B cell (primary cell): Measurements from ENCODE around the gene MIPEP. TPM values are rescaled to one million over a fixed set of nuclear protein-coding genes. Genes with fewer than 3 reads are reported as not detected.

ENCODE experiments used
- ATAC-seq: fragments of 200-7000 bp; cut with Tn5 transposase; one replicate; pipeline ENCODE4 v1.10.0; 2021; ENCODE audit warnings: low read depth, mild to moderate bottlenecking, moderate number of reproducible peaks, moderate library complexity
- CTCF ChIA-PET: fragments of 350-600 bp; sonication (Branson Sonifier 250); formaldehyde crosslinking; loops from one replicate; lab custom pipeline; 2021; ENCODE audit warnings: antibody characterized with exemption, inconsistent platforms; lab: Charles Lee
- POLR2A ChIA-PET: fragments of 350-600 bp; sonication (Branson Sonifier 250); formaldehyde crosslinking; loops from one replicate; lab custom pipeline; 2021; ENCODE audit warnings: antibody characterized with exemption; lab: Charles Lee
- DNase-seq: peaks from one replicate; pipeline ENCODE4 v3.0.0; 2013
- H2AFZ ChIP-seq: 2 replicates; pipeline ENCODE4 v1.6.1; 2012; ENCODE audit warnings: mild to moderate bottlenecking, low read depth, low read length; ENCODE audit not compliant: insufficient read depth, poor library complexity, severe bottlenecking
- H3K27ac ChIP-seq, 2 donors: 1 replicate in 1 of 2; 2 replicates in 1 of 2; pipeline ENCODE4 v1.5.1; 2012 to 2013; ENCODE audit warnings: low read length in 2 of 2, mild to moderate bottlenecking in 2 of 2, moderate library complexity in 1 of 2
- H3K27me3 ChIP-seq, 4 experiments: fragments of 200-600 bp in 1 of 4; sonication (generic) in 1 of 4; replicated peaks in 1 of 4; 1 replicate in 2 of 4; 2 replicates in 2 of 4; pipeline versions ENCODE4 v1.6.1 to v1.7.0; 2013 to 2016; ENCODE audit warnings: low read length in 3 of 4, mild to moderate bottlenecking in 2 of 4, mixed read lengths in 1 of 4, moderate library complexity in 1 of 4; ENCODE audit not compliant: insufficient read depth in 4 of 4, control insufficient read depth in 3 of 4; ENCODE audit errors: control extremely low read depth in 1 of 4
- H3K36me3 ChIP-seq, 2 experiments: replicated peaks in 1 of 2; 1 replicate in 1 of 2; 2 replicates in 1 of 2; pipeline versions ENCODE4 v1.6.1 to v1.7.1; 2013; ENCODE audit warnings: low read length in 1 of 2; ENCODE audit not compliant: insufficient read depth in 2 of 2, control insufficient read depth in 1 of 2; ENCODE audit errors: control extremely low read depth in 1 of 2, extremely low read depth in 1 of 2
- H3K4me1 ChIP-seq, 2 donors: fragments of 200-600 bp in 1 of 2; sonication (generic) in 1 of 2; 1 replicate in 1 of 2; 2 replicates in 1 of 2; pipeline versions ENCODE4 v1.5.1 to v1.6.1; 2013 to 2017; ENCODE audit warnings: low read length in 2 of 2; ENCODE audit not compliant: control insufficient read depth in 2 of 2, insufficient read depth in 2 of 2
- H3K4me2 ChIP-seq: replicated peaks from 2 replicates; pipeline ENCODE3; 2012; ENCODE audit warnings: mild to moderate bottlenecking, low read depth, low read length; ENCODE audit not compliant: poor library complexity, severe bottlenecking
- H3K4me3 ChIP-seq, 5 experiments: fragments of 200-600 bp in 1 of 5; sonication (generic) in 1 of 5; 1 replicate in 3 of 5; 2 replicates in 2 of 5; pipeline versions ENCODE4 v1.5.1 to v1.7.0; 2011 to 2016; ENCODE audit warnings: low read length in 4 of 5, mild to moderate bottlenecking in 4 of 5, low read depth in 2 of 5, control low read depth in 1 of 5, moderate library complexity in 1 of 5; ENCODE audit not compliant: insufficient read depth in 1 of 5; ENCODE audit errors: control extremely low read depth in 1 of 5, extremely low read depth in 1 of 5
- H3K79me2 ChIP-seq: fragments of 200-600 bp; sonication (generic); one replicate; pipeline ENCODE4 v1.6.0; 2016; ENCODE audit warnings: low read length; ENCODE audit not compliant: control insufficient read depth, insufficient read depth
- H3K9ac ChIP-seq: fragments of 200-600 bp; sonication (generic); 2 replicates; pipeline ENCODE4 v1.6.1; 2017; ENCODE audit warnings: mild to moderate bottlenecking, low read length, moderate library complexity
- H3K9me3 ChIP-seq, 3 donors: one replicate each; pipeline versions ENCODE4 v1.6.1 to v1.7.1; 2013; ENCODE audit warnings: low read length in 2 of 3; ENCODE audit not compliant: control insufficient read depth in 2 of 3, insufficient read depth in 1 of 3; ENCODE audit errors: control extremely low read depth in 1 of 3
- H4K20me1 ChIP-seq: 2 replicates; pipeline ENCODE4 v1.6.0; 2012; ENCODE audit warnings: mild to moderate bottlenecking, low read length; ENCODE audit not compliant: insufficient read depth, control insufficient read depth, poor library complexity, severe bottlenecking
- H3K27ac Mint-ChIP-seq: one replicate; pipeline ENCODE4 v1.8.0; 2021; ENCODE audit warnings: mixed read lengths
- H3K27me3 Mint-ChIP-seq: one replicate; pipeline ENCODE4 v1.8.0; 2021; ENCODE audit warnings: mixed read lengths
- H3K4me1 Mint-ChIP-seq: one replicate; pipeline ENCODE4 v1.8.0; 2021; ENCODE audit warnings: mixed read lengths
- H3K4me3 Mint-ChIP-seq: one replicate; pipeline ENCODE4 v1.8.0; 2021; ENCODE audit warnings: mixed read lengths
- H3K9me3 Mint-ChIP-seq: one replicate; pipeline ENCODE4 v1.8.0; 2022; ENCODE audit warnings: mixed read lengths; ENCODE audit not compliant: insufficient read depth
- CTCF ChIP-seq: fragments of 200-600 bp; IDR thresholded peaks from one replicate; pipeline ENCODE4 v1.8.0; 2022; ENCODE audit warnings: antibody characterized with exemption, mild to moderate bottlenecking
- EZH2 ChIP-seq: IDR thresholded peaks from 2 replicates; pipeline ENCODE4 v1.6.1; 2012; ENCODE audit warnings: borderline replicate concordance, low read depth, mild to moderate bottlenecking, moderate library complexity, low read length; ENCODE audit not compliant: insufficient read depth, poor library complexity, severe bottlenecking
- WGBS: methylation state at CpG from one replicate; pipeline ENCODE4 v1.1.5; 2013; ENCODE audit warnings: missing lambda C conversion rate; ENCODE audit not compliant: insufficient coverage; 5-methylcytosine and 5-hydroxymethylcytosine counted together
- intact Hi-C: fragments of 100-400 bp; cut with micrococcal nuclease; formaldehyde crosslinking; loops from one replicate; pipeline ENCODE4 v1.10.0; 2022
- polyA plus RNA-seq: library from polyadenylated mRNA; depleted of rRNA; stranded (reverse); fragments of >200 nt; gene quantifications from 2 replicates; pipeline ENCODE4 v1.2.3, GENCODE V29; 2012
- total RNA-seq, 2 donors: library from RNA; stranded (reverse); fragments of 120-200 nt in 1 of 2; gene quantifications; 1 replicate in 1 of 2; 2 replicates in 1 of 2; pipeline versions ENCODE4 v1.2.3 to v1.2.4, GENCODE V29; 2013 to 2022

MIPEP gene
- total and polyA plus RNA-seq, 2 donors (not counting 1 experiment from before 2014, with no cell fraction given), result 6.2 to 16.9 TPM

GRCh38 chr13:23867027-23867491 is 22.1 kb downstream of the MIPEP start:
- no peak overlapping the region for H2AFZ ChIP-seq
- H3K4me3 ChIP-seq, result no peak overlapping the region
- TF ChIP-seq EZH2 (no peak), CTCF (no peak)

GRCh38 chr13:23866420-23867026 is 22.7 kb downstream of the MIPEP start:
- peaks cover 0 to 2% of the 10 kb centered on the region in 2 experiments for H3K36me3 ChIP-seq
- no peak overlapping the region for H3K4me2 ChIP-seq
- POLR2A ChIA-PET, result no interaction called here
- H3K27ac Mint-ChIP-seq, result no peak overlapping the region
- peaks cover 14 to 17% of the 10 kb centered on the region in 2 donors for H3K4me1 ChIP-seq
- CTCF ChIA-PET, result interaction anchor here (0.8 to 1.2 kb wide), 3 partner anchors 18 to 460 kb away, joined by 3 read pairs; no protein-coding TSS in a partner anchor
- no peak overlapping the region for H3K4me3 ChIP-seq
- no peak overlapping the region for H2AFZ ChIP-seq
- H3K79me2 ChIP-seq, result no peaks in the 10 kb centered on the region
- intact Hi-C loops, result no loop called here
- WGBS, result 95% methylated on average over 9 of the region's 9 CpGs
- H3K9me3 ChIP-seq, result no peaks in the 10 kb centered on the region
- H3K27ac ChIP-seq, result no peak overlapping the region
- no peak for ATAC-seq
- H3K4me3 Mint-ChIP-seq, result no peak overlapping the region
- H3K9ac ChIP-seq, result no peak overlapping the region
- no peaks in the 10 kb centered on the region for H3K27me3 ChIP-seq
- H3K9me3 Mint-ChIP-seq, result no peaks in the 10 kb centered on the region
- no peak for DNase-seq
- no peaks in the 10 kb centered on the region for H4K20me1 ChIP-seq
- TF ChIP-seq CTCF (no peak), EZH2 (no peak)
- H3K4me1 Mint-ChIP-seq, result peaks cover 16% of the 10 kb centered on the region
- H3K27me3 Mint-ChIP-seq, result no peaks in the 10 kb centered on the region

More at GRCh38 chr13:23867027-23867491, 22.1 kb downstream of the MIPEP start:
- Mint-ChIP-seq H3K4me3 (no peak overlapping the region), H3K27me3 (no peaks in the 10 kb centered on the region), H3K4me1 (peaks cover 18% of the 10 kb centered on the region), H3K9me3 (no peaks in the 10 kb centered on the region), H3K27ac (no peak overlapping the region)
- no peak overlapping the region for H3K9ac ChIP-seq
- DNase-seq (no peak), ATAC-seq (no peak)
- no peak overlapping the region for H3K27ac ChIP-seq
- ChIA-PET POLR2A (no interaction called here), CTCF (no interaction called here)
- peaks cover 14 to 17% of the 10 kb centered on the region in 2 donors for H3K4me1 ChIP-seq
- H3K4me2 ChIP-seq, result no peak overlapping the region
- H3K9me3 ChIP-seq, result no peaks in the 10 kb centered on the region
- H4K20me1 ChIP-seq, result no peaks in the 10 kb centered on the region
- no peaks in the 10 kb centered on the region for H3K79me2 ChIP-seq
- intact Hi-C loops, result no loop called here
- WGBS, result 96% methylated on average over 8 of the region's 8 CpGs
- H3K27me3 ChIP-seq, result no peaks in the 10 kb centered on the region
- H3K36me3 ChIP-seq, result peaks cover 0 to 2% of the 10 kb centered on the region in 2 experiments
